Measurements from ENCODE around the gene ECHDC3. TPM values are rescaled to one million over a fixed set of nuclear protein-coding genes. Genes with fewer than 3 reads are reported as not detected.
"Not testable (repeated sequence)": the region's sequence is repeated elsewhere in the genome, so short reads cannot be mapped to it uniquely, and the experiment has no call there.

Gene ECHDC3
- total RNA-seq, 1 donor from 2014 or later, result 94.6 TPM

GRCh38 chr10:11714750-11715365, 27.3 kb upstream of the ECHDC3 start:
- DNase-seq, result no peak
- intact Hi-C loops (cut with micrococcal nuclease), result no loop called here
- no peak for ATAC-seq

DNA sequence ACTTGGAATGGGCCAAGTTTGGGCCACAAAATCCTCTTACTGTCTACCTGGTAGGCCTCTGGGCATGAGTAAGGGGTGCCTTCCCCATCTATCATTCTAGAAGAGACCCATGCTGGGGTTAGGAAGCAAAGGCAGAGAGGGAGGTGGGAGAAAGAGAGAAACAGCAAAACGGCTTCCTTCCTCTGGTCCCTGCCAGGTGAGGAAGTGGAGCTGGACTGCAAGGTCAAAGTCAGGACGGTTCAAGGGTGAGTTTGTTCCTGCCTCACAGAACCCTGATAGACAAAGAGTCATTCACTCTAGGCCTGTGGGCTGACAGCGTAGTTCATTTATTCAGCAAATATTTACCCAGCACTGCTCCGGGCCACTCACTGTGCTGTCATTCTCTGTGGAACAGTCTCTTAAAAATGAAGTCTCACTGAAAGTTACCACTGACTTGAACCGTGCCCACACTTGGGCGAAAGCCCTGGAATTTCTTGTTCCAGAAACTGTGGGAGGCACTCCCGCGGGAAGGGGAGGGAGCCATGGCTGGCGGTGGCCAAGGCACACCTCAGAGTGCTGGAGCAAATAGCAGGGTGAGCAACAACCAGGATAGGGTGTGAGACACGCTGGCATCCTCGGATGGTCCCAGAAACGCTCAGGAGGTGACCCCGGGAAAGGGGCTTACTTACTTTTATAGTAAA, 26.2 kb upstream of the ECHDC3 start:
- no peak for ATAC-seq
- intact Hi-C loops (cut with micrococcal nuclease), result no loop called here
- no peak for DNase-seq

GRCh38 chr10:11716686-11717085, 25.5 kb upstream of the ECHDC3 start:
- DNase-seq, result no peak
- intact Hi-C loops (cut with micrococcal nuclease), result no loop called here
- ATAC-seq, result no peak

DNA sequence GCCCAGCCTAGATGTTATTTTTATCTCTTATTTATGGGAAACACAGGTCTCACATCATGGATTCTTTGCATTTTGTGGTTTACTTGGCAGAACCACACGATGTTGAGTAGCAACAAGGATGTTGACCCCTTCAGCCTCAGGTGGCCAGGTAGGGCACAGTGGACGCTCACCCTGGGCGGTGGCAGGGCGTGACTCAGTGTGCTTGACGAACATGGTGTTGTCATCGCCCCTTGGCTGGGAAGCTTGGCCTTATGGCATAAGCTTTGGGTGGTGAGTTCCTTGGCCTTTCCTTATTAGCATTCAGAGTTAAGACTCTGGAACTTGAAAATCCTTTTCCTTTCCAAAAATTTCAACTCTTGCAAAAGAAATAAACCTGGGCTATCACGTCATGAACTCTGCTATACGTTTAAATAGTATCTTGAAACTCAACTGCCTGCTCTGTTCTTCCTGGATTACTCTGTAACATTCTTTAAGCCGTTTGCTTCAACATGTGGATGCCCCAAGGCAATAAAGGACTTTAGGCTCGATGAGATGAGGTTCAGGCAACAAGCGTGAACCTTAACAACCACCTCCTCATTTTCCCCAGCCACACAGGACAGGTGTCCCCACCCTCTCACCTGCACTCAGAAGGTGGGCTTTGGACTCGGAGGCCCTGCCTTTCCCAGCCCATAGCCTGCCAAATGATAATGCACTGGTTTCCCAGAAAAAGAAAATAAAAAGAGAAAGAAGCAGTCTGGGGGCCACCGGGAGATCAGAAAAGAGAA, 22.5 kb upstream of the ECHDC3 start:
- intact Hi-C loops (cut with micrococcal nuclease), result loop anchor here (10.0 kb wide), 1 partner anchor 205 kb away; no protein-coding TSS in a partner anchor
- DNase-seq (no peak), ATAC-seq (no peak)

GRCh38 chr10:11720260-11720741, 21.9 kb upstream of the ECHDC3 start:
- intact Hi-C loops (cut with micrococcal nuclease), result loop anchor here (10.0 kb wide), 1 partner anchor 206 kb away; no protein-coding TSS in a partner anchor
- peak; percentile 46 for ATAC-seq
- DNase-seq, result no peak

GRCh38 chr10:11721806-11722205, 20.4 kb upstream of the ECHDC3 start:
- no peak for ATAC-seq
- intact Hi-C loops (cut with micrococcal nuclease), result loop anchor here (10.0 kb wide), 1 partner anchor 207 kb away; no protein-coding TSS in a partner anchor

GRCh38 chr10:11723359-11723758, 18.8 kb upstream of the ECHDC3 start:
- intact Hi-C loops (cut with micrococcal nuclease), result loop anchor here (10.0 kb wide), 1 partner anchor 209 kb away; no protein-coding TSS in a partner anchor
- no peak for ATAC-seq
- no peak for DNase-seq

More at GRCh38 chr10:11721806-11722205, 20.4 kb upstream of the ECHDC3 start:
- DNase-seq, result no peak

DNA sequence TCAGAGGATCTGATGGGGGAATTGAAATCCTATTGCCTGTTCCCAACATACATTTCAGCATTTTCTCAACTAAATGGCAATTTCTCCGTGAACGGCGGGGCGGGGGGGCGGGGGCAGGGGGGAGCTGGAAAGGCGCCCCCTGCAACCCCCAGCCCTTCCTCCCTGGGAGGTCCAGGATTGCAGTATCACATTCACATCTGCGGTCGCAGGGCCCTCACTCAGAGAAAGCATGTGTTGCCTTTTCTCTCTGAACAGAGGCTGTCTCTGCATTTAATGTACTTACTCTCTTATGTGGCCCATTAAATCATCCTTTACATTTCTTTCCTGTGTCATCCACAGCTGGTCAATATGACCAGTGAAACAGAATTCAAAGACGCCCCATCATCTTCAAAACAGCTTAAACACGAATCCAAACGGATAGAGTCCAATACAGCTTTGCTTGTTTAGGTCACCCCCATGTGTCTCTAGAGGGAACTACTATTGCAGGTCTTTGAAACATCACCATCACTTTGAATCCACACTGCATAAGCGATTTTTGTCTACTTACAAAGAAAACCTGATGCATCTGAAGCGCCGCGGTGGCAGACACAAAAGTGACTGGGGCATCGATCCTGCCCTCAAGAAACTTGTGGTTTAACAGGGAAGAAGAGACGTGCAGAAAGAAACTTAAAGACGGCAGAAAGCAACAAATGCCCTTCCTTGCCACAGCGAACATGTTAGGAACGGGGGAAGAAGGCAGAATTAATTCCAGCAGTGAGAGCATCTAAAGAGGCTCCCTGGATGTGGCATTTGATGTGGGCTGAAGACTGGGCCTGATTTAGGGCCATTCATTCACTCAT, 17.0 kb upstream of the ECHDC3 start:
- intact Hi-C loops (cut with micrococcal nuclease), result loop anchor here (10.0 kb wide), 1 partner anchor 210 kb away; no protein-coding TSS in a partner anchor
- ATAC-seq (peak; percentile 84), DNase-seq (no peak)

DNA sequence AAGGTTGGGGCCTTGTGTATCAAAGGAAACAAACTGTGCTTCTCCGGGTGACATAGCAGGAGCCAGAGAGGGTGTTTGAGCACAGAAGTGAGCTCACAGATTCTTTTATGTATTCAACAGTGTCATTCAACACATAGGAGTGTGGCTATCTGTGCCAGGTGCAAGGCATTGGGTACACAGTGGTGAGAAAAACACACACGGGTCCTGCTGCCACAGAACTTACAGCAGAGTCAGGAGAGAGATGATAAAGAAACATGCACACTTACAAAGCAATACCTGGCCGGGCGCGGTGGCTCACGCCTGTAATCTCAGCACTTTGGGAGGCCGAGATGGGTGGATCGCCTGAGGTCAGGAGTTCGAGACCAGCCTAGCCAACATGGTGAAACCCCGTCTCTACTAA, 16.3 kb upstream of the ECHDC3 start:
- intact Hi-C loops (cut with micrococcal nuclease), result loop anchor here (10.0 kb wide), 1 partner anchor 211 kb away; no protein-coding TSS in a partner anchor
- DNase-seq (no peak), ATAC-seq (no peak)

- intact Hi-C loops (cut with micrococcal nuclease), result loop anchor here (10.0 kb wide), 1 partner anchor 213 kb away; no protein-coding TSS in a partner anchor
Observed at GRCh38 chr10:11727563-11727962, 14.6 kb upstream of the ECHDC3 start.

DNA sequence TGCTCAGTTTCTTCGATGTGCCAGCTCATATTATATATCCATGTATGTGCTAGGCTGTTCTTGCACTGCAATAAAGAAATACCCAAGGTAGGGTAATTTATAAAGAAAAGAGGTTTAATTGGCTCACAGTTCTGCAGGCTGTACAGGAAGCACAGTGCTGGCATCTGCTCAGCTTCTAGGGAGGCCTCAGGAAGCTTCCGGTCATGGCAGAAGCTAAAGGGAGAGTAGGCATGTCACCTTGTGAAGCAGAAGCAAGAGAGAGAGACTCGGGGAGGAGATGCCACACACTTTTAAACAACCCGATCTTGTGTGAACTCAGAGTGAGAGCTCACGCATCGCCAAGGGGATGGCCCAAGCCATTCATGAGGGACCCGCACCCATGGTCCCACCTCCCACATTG, 13.8 kb upstream of the ECHDC3 start:
- ATAC-seq (no peak), DNase-seq (no peak)
- intact Hi-C loops (cut with micrococcal nuclease), result loop anchor here (10.0 kb wide), 1 partner anchor 214 kb away; no protein-coding TSS in a partner anchor

More at GRCh38 chr10:11727563-11727962, 14.6 kb upstream of the ECHDC3 start:
- ATAC-seq (no peak), DNase-seq (no peak)

GRCh38 chr10:11729790-11730315, 12.3 kb upstream of the ECHDC3 start:
- intact Hi-C loops (cut with micrococcal nuclease), result loop anchor here (10.0 kb wide), 1 partner anchor 215 kb away; no protein-coding TSS in a partner anchor
- ATAC-seq, result no peak
- no peak for DNase-seq

- intact Hi-C loops (cut with micrococcal nuclease), result no loop called here
- ATAC-seq, result no peak
- no peak for DNase-seq
Observed at GRCh38 chr10:11730779-11731178, 11.4 kb upstream of the ECHDC3 start.

DNA sequence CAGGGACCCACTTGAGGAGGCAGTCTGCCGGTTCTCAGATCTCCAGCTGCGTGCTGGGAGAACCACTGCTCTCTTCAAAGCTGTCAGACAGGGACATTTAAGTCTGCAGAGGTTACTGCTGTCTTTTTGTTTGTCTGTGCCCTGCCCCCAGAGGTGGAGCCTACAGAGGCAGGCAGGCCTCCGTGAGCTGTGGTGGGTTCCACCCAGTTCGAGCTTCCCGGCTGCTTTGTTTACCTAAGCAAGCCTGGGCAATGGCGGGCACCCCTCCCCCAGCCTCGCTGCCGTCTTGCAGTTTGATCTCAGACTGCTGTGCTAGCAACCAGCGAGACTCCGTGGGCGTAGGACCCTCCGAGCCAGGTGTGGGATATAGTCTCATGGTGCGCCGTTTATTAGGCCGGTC, 5.4 kb upstream of the ECHDC3 start:
- intact Hi-C loops (cut with micrococcal nuclease); ATAC-seq; DNase-seq: not testable (repeated sequence)

- intact Hi-C loops (cut with micrococcal nuclease); DNase-seq: not testable (repeated sequence)
- peak; percentile 36 for ATAC-seq
Observed at GRCh38 chr10:11737258-11738032, 4.7 kb upstream of the ECHDC3 start.

- ATAC-seq (no peak), DNase-seq (no peak)
- intact Hi-C loops (cut with micrococcal nuclease), result no loop called here
Observed at GRCh38 chr10:11740907-11741306, 1.3 kb upstream of the ECHDC3 start.

- ATAC-seq (no peak), DNase-seq (no peak)
- intact Hi-C loops (cut with micrococcal nuclease), result no loop called here
Observed at GRCh38 chr10:11741608-11742007, 574 bp upstream of the ECHDC3 start.

Data from left ventricle myocardium superior (tissue), 1 donor.